SK-N-SH treated with all-trans-retinoic acid at 6 μM for 48 hours (cell line): Measurements from ENCODE around the gene UGT1A3.

Experiments used
- ATAC-seq: fragments of 200-7000 bp; cut with Tn5 transposase; 3 replicates; pipeline ENCODE4 v1.9.1; 2020; ENCODE audit warnings: mild to moderate bottlenecking, moderate library complexity
- BACH2 ChIP-seq: fragments of 250-450 bp; sonication (Bioruptor Pico); IDR thresholded peaks from 2 replicates; pipeline ENCODE4 v1.9.0; 2021; ENCODE audit warnings: mild to moderate bottlenecking, borderline replicate concordance
- ESRRG ChIP-seq: fragments of 250-450 bp; sonication (Bioruptor Pico); IDR thresholded peaks from 2 replicates; pipeline ENCODE4 v1.6.1; 2021; ENCODE audit warnings: mild to moderate bottlenecking
- GLIS3 ChIP-seq: fragments of 250-450 bp; sonication (Bioruptor Pico); IDR thresholded peaks from 2 replicates; pipeline ENCODE4 v1.5.0; 2020; ENCODE audit warnings: mild to moderate bottlenecking, moderate library complexity
- ISL1 ChIP-seq: fragments of 250-450 bp; sonication (Bioruptor Pico); IDR thresholded peaks from 2 replicates; pipeline ENCODE4 v2.1.2; 2022; ENCODE audit warnings: mild to moderate bottlenecking, moderate library complexity
- OSR1 ChIP-seq: fragments of 250-450 bp; sonication (Bioruptor Pico); IDR thresholded peaks from 2 replicates; pipeline ENCODE4 v1.8.0; 2022; ENCODE audit warnings: moderate library complexity, mild to moderate bottlenecking, inconsistent platforms
- PPARA ChIP-seq: fragments of 250-450 bp; sonication (Bioruptor Pico); IDR thresholded peaks from 2 replicates; pipeline ENCODE4 v1.5.0; 2020; ENCODE audit warnings: mild to moderate bottlenecking, borderline replicate concordance
- RARB ChIP-seq: fragments of 250-450 bp; sonication (Bioruptor Pico); IDR thresholded peaks from 2 replicates; pipeline ENCODE4 v1.8.0; 2021; ENCODE audit warnings: mild to moderate bottlenecking, moderate library complexity
- SNAI2 ChIP-seq: fragments of 250-450 bp; sonication (Bioruptor Pico); IDR thresholded peaks from 2 replicates; pipeline ENCODE4 v1.5.0; 2020; ENCODE audit warnings: mild to moderate bottlenecking, moderate library complexity
- TCF4 ChIP-seq: fragments of 250-450 bp; sonication (Bioruptor Pico); IDR thresholded peaks from 2 replicates; pipeline ENCODE4 v1.8.0; 2021; ENCODE audit warnings: mild to moderate bottlenecking, moderate library complexity, borderline replicate concordance
- TOX ChIP-seq: fragments of 250-450 bp; sonication (Bioruptor Pico); IDR thresholded peaks from 2 replicates; pipeline ENCODE4 v1.8.0; 2021; ENCODE audit warnings: mild to moderate bottlenecking, moderate library complexity, borderline replicate concordance
- ZC3H10 ChIP-seq: fragments of 250-450 bp; sonication (Bioruptor Pico); IDR thresholded peaks from 2 replicates; pipeline ENCODE4 v1.5.1; 2021; ENCODE audit warnings: mild to moderate bottlenecking, moderate library complexity
- ZFP3 ChIP-seq: fragments of 250-450 bp; sonication (Bioruptor Pico); IDR thresholded peaks from 2 replicates; pipeline ENCODE4 v1.5.0; 2020; ENCODE audit warnings: mild to moderate bottlenecking, moderate library complexity
- ZFP30 ChIP-seq: fragments of 450-650 bp; formaldehyde crosslinking; IDR thresholded peaks from 2 replicates; pipeline ENCODE4 v1.5.0; 2022; ENCODE audit warnings: mild to moderate bottlenecking, moderate library complexity
- ZNF70 ChIP-seq: fragments of 450-650 bp; formaldehyde crosslinking; IDR thresholded peaks from 2 replicates; pipeline ENCODE4 v1.5.0; 2020; ENCODE audit warnings: mild to moderate bottlenecking, moderate library complexity
- ZNF8 ChIP-seq: fragments of 450-650 bp; formaldehyde crosslinking; IDR thresholded peaks from 2 replicates; pipeline ENCODE4 v1.5.0; 2020; ENCODE audit warnings: mild to moderate bottlenecking, moderate library complexity
- TF ChIP-seq, protein P1 (sequence below): fragments of 250-450 bp; sonication (Bioruptor Pico); IDR thresholded peaks from 2 replicates; pipeline ENCODE4 v1.8.0; 2020; ENCODE audit warnings: mild to moderate bottlenecking, moderate library complexity, borderline replicate concordance
- TF ChIP-seq, protein P2 (sequence below): fragments of 250-450 bp; sonication (Bioruptor Pico); IDR thresholded peaks from 2 replicates; pipeline ENCODE4 v1.5.1; 2021; ENCODE audit warnings: mild to moderate bottlenecking, moderate library complexity
- TF ChIP-seq, protein P3 (sequence below): fragments of 250-450 bp; sonication (Bioruptor Pico); IDR thresholded peaks from 2 replicates; pipeline ENCODE4 v1.8.0; 2021; ENCODE audit warnings: low read depth, mild to moderate bottlenecking, moderate library complexity, borderline replicate concordance
- TF ChIP-seq, protein P4 (sequence below): fragments of 250-450 bp; sonication (Bioruptor Pico); IDR thresholded peaks from 2 replicates; pipeline ENCODE4 v1.5.1; 2020; ENCODE audit warnings: low read depth, mild to moderate bottlenecking, moderate library complexity
- TF ChIP-seq, protein P5 (sequence below): fragments of 250-450 bp; sonication (Bioruptor Pico); IDR thresholded peaks from 2 replicates; pipeline ENCODE4 v1.5.0; 2020; ENCODE audit warnings: mild to moderate bottlenecking, moderate library complexity

Gene UGT1A3

DNA sequence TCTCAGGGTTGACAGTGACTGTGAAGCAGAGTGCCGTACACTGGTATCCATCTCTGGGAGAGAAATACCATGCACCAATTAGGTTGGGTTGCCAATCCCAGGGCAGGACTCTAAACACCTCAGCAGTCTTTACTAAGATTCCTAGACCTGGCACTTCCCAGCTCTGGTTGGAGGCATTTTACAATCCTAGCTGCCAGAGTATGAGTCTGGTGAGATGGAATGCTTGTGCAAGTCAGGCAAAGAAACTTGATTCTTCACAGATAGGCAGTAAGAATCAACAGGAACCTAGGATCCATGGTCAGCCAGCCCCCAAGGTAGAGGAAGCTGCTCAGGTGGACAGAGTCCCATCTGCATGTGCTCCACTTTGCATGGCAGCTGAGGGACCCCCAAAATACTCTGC lies 22.1 kb upstream of the UGT1A3 start:
- peak; percentile 23; the same call in 1 of the 2 replicates for TF ChIP-seq ISL1 (CRISPR knock-in tag)
- TF ChIP-seq ZC3H10 (CRISPR knock-in tag): no peak
- peak; percentile 69 for ATAC-seq

DNA sequence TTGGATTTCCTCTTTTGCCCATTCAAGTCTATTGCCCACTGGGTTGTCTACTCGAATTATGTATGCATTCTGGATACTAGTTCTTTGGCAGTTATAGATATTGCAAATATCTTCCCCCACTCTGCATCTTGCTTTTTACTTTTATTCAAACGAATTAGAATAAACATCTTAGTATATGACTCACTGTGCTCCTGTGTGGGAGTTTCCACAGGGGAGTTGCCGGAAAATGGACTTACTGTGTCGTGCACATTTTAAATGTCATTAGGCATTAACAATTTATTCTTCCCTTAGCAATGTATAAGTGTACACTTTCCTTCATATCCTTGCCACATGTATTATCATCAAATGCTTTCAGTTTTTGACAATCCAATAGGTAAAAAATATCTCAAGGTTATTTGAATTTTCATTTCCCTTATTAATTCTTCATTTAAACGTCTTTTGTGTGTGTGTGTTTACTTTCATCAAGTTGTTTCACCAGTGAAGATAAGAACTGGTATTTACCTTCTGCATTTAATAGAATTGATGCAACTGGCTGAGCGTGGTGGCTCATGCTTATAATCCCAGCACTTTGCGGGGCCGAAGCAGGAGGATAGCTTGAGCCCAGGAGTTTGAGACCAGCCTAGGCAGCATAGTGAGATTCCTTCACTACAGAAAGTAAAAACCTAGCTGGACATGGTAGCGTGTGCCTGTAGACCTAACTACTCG lies 20.8 kb upstream of the UGT1A3 start:
- no peak for TF ChIP-seq ZNF8 (CRISPR knock-in tag)
- no peak for TF ChIP-seq TOX (CRISPR knock-in tag)
- TF ChIP-seq ISL1 (CRISPR knock-in tag): 0 out of 2 replicates have a peak, but pooled peaks have one; percentile 17
- ATAC-seq: no peak

DNA sequence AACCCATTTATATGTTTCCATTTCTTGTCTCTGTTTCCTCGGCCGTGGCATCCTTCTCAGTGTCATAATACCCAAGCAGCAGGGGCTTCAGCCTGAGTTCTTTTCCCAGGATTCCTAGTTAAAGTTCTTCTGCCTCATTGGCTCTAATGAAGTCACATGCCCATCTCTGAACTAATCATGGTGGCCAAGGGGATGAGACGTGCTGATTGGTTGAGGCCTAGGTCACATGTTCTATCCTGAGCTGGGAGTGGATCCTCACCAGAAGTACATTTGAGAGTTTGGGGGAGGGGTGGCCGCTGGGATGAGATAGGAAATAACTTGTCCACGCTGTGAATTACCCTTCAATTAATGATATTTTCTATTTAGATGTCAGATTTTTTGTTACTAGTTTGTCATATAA lies 19.9 kb upstream of the UGT1A3 start:
- no peak for ATAC-seq
- TF ChIP-seq TCF4 (no peak), ZFP30 (CRISPR knock-in tag) (no peak), ZFP3 (CRISPR knock-in tag) (no peak), GLIS3 (CRISPR knock-in tag) (no peak), ZC3H10 (CRISPR knock-in tag) (no peak), BACH2 (CRISPR knock-in tag) (no peak), ESRRG (CRISPR knock-in tag) (no peak), SNAI2 (CRISPR knock-in tag) (no peak), ZNF8 (CRISPR knock-in tag) (no peak), PPARA (CRISPR knock-in tag) (no peak)
- TF ChIP-seq, protein P1, sequence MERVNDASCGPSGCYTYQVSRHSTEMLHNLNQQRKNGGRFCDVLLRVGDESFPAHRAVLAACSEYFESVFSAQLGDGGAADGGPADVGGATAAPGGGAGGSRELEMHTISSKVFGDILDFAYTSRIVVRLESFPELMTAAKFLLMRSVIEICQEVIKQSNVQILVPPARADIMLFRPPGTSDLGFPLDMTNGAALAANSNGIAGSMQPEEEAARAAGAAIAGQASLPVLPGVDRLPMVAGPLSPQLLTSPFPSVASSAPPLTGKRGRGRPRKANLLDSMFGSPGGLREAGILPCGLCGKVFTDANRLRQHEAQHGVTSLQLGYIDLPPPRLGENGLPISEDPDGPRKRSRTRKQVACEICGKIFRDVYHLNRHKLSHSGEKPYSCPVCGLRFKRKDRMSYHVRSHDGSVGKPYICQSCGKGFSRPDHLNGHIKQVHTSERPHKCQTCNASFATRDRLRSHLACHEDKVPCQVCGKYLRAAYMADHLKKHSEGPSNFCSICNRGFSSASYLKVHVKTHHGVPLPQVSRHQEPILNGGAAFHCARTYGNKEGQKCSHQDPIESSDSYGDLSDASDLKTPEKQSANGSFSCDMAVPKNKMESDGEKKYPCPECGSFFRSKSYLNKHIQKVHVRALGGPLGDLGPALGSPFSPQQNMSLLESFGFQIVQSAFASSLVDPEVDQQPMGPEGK: no peak
- TF ChIP-seq, protein P2, sequence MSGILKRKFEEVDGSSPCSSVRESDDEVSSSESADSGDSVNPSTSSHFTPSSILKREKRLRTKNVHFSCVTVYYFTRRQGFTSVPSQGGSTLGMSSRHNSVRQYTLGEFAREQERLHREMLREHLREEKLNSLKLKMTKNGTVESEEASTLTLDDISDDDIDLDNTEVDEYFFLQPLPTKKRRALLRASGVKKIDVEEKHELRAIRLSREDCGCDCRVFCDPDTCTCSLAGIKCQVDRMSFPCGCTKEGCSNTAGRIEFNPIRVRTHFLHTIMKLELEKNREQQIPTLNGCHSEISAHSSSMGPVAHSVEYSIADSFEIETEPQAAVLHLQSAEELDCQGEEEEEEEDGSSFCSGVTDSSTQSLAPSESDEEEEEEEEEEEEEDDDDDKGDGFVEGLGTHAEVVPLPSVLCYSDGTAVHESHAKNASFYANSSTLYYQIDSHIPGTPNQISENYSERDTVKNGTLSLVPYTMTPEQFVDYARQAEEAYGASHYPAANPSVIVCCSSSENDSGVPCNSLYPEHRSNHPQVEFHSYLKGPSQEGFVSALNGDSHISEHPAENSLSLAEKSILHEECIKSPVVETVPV (CRISPR knock-in tag): no peak
- TF ChIP-seq, protein P3, sequence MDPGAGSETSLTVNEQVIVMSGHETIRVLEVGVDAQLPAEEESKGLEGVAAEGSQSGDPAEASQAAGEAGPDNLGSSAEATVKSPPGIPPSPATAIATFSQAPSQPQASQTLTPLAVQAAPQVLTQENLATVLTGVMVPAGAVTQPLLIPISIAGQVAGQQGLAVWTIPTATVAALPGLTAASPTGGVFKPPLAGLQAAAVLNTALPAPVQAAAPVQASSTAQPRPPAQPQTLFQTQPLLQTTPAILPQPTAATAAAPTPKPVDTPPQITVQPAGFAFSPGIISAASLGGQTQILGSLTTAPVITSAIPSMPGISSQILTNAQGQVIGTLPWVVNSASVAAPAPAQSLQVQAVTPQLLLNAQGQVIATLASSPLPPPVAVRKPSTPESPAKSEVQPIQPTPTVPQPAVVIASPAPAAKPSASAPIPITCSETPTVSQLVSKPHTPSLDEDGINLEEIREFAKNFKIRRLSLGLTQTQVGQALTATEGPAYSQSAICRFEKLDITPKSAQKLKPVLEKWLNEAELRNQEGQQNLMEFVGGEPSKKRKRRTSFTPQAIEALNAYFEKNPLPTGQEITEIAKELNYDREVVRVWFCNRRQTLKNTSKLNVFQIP: no peak
- TF ChIP-seq, protein P4, sequence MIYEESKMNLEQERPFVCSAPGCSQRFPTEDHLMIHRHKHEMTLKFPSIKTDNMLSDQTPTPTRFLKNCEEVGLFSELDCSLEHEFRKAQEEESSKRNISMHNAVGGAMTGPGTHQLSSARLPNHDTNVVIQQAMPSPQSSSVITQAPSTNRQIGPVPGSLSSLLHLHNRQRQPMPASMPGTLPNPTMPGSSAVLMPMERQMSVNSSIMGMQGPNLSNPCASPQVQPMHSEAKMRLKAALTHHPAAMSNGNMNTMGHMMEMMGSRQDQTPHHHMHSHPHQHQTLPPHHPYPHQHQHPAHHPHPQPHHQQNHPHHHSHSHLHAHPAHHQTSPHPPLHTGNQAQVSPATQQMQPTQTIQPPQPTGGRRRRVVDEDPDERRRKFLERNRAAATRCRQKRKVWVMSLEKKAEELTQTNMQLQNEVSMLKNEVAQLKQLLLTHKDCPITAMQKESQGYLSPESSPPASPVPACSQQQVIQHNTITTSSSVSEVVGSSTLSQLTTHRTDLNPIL (CRISPR knock-in tag): no peak

DNA sequence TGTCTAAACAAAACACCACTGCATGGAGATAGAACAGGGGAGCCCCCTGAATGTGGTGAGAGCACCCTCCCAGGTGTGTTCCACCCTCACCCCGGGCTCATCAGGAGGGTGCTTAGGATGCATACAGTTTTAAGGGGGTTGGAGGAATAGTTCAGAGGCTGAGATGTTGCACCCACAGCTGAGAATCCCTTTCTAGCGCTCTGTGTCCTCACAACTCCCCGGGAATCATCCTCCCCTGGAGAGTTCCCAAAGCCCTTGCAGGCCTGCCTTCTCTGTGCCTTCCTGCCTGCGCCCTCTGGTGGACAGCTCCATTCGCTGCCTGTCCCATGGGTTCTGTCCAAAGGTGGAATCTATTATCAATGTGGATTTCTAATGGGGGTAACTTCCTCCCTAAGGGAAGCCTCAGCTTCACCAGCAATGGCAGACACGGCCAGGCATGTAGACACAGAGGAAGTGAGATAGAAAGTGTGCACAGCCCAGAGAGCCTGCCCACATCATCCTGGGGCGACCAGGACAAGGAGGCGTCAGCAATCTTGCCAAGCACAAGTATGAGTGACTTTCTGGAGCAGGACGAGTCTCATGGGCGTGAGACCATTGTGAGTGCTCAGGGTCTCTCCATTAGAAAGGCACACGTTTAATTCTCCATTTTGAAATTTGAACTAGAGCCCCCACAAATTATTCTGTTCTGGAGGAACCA lies 17.4 kb upstream of the UGT1A3 start:
- TF ChIP-seq ZFP30 (CRISPR knock-in tag) (no peak), GLIS3 (CRISPR knock-in tag) (no peak), OSR1 (CRISPR knock-in tag) (no peak), RARB (CRISPR knock-in tag) (no peak), ZNF8 (CRISPR knock-in tag) (no peak), ZNF70 (no peak), SNAI2 (CRISPR knock-in tag) (no peak), ZFP3 (CRISPR knock-in tag) (no peak), ESRRG (CRISPR knock-in tag) (no peak), PPARA (CRISPR knock-in tag) (no peak), TCF4 (no peak)
- TF ChIP-seq, protein P2 (CRISPR knock-in tag): no peak
- TF ChIP-seq, protein P5, sequence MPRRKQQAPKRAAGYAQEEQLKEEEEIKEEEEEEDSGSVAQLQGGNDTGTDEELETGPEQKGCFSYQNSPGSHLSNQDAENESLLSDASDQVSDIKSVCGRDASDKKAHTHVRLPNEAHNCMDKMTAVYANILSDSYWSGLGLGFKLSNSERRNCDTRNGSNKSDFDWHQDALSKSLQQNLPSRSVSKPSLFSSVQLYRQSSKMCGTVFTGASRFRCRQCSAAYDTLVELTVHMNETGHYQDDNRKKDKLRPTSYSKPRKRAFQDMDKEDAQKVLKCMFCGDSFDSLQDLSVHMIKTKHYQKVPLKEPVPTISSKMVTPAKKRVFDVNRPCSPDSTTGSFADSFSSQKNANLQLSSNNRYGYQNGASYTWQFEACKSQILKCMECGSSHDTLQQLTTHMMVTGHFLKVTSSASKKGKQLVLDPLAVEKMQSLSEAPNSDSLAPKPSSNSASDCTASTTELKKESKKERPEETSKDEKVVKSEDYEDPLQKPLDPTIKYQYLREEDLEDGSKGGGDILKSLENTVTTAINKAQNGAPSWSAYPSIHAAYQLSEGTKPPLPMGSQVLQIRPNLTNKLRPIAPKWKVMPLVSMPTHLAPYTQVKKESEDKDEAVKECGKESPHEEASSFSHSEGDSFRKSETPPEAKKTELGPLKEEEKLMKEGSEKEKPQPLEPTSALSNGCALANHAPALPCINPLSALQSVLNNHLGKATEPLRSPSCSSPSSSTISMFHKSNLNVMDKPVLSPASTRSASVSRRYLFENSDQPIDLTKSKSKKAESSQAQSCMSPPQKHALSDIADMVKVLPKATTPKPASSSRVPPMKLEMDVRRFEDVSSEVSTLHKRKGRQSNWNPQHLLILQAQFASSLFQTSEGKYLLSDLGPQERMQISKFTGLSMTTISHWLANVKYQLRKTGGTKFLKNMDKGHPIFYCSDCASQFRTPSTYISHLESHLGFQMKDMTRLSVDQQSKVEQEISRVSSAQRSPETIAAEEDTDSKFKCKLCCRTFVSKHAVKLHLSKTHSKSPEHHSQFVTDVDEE (CRISPR knock-in tag): no peak
- TF ChIP-seq, protein P3: no peak
- TF ChIP-seq, protein P4 (CRISPR knock-in tag): no peak
- ATAC-seq: peak; percentile 99
